COR-L47 (cell line): Measurements from ENCODE around the gene SLC16A5.

Source experiments
- DNase-seq: peaks from one replicate; lab custom pipeline; 2025; lab: John Stamatoyannopoulos, UW

The SLC16A5 gene

DNA sequence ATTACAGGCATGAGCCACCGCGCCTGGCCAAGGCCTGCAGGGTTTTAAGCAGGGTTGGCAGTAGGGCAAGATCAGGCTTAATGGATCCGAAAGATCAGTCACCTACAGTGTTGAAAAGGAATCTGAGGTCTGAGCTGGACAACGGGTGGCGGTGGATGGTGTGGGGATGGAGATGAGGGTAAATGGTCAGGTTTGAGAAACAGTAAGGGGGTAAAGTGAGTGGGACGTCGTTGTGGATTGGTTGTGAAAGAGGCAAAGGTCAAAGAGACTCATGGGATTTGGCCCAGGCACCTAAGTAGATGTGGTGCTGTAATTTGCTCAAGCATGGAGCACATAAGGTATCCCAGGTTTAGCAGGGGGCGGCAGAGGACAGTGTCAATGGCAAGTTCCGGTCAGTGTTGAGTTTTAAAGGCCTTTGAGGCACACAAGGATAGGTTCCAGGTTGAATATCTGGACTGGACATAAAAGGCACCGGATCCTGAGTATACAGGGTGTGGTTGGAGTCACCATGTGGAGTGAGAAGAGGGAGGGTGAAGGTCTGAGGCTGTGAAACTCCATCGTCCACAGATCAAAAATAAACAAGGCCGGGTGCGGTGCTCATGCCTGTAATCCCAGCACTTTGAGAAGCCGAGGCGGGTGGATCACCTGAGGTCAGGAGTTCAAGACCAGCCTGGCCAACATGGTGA lies 1.1 kb upstream of the SLC16A5 start:
- no peak for DNase-seq

DNA sequence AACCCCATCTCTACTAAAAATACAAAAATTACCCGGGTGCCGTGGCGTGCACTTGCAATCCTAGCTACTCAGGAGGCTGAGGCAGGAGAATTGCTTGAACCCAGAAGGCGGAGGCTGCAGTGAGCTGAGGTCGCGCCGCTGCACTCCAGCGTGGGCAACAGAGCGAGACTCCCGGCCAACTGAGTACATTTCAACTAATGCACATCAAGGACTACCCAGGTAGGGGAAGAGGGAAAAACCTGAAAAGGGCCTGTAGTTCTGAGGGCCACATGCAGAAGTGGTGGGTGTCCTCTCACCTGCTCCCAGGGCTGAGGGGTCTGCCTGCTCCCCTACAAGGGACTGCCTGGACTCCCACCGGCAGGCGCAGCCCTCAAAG lies 584 bp upstream of the SLC16A5 start:
- DNase-seq = no peak

DNA sequence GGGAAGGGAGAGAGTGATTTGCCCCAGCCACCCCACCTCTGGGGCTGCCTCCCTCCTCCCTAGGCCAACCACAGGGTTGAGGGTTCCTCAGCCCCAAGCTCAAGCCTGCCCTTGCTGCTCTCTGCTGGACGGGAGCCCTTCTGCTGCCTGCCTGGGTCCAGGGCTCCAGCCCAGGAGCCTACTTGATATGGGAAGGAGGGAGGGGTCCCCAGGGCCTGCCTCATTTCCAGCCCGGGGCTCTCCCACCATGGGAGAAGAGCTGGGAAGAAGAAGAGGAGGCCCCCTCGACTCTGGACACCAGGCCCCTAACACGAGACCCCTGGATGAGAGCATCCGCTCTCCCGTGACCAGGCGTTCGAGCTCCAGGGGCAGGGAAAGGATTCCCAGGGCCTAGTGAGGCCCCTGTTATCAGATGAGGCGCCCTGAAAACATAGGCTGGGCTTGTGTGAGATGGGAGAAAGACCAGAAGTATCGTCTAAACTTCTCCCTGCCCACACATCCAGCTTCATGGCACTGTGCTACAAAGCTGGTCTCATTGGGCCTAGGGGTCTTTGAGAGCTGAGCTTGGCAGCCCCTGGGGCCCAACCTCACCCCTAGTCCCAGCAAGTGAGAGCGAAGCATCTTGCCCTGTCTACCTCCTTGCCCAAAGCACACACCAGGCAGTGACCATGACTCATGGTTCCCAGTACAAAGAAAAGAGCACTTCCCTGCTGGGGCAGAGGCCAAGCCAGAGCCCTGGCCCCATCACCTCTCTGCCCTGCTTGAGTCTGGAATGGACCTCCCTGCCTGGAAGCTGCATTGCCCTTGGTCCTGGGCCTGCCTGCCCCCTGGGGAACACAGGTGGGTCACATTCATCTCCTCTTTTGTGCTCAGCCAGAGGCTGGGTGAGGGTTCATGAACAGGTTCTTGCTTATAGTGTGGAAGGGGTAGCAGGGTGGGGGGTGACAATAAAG lies 987 bp downstream of the SLC16A5 start:
- DNase-seq = no peak

DNA sequence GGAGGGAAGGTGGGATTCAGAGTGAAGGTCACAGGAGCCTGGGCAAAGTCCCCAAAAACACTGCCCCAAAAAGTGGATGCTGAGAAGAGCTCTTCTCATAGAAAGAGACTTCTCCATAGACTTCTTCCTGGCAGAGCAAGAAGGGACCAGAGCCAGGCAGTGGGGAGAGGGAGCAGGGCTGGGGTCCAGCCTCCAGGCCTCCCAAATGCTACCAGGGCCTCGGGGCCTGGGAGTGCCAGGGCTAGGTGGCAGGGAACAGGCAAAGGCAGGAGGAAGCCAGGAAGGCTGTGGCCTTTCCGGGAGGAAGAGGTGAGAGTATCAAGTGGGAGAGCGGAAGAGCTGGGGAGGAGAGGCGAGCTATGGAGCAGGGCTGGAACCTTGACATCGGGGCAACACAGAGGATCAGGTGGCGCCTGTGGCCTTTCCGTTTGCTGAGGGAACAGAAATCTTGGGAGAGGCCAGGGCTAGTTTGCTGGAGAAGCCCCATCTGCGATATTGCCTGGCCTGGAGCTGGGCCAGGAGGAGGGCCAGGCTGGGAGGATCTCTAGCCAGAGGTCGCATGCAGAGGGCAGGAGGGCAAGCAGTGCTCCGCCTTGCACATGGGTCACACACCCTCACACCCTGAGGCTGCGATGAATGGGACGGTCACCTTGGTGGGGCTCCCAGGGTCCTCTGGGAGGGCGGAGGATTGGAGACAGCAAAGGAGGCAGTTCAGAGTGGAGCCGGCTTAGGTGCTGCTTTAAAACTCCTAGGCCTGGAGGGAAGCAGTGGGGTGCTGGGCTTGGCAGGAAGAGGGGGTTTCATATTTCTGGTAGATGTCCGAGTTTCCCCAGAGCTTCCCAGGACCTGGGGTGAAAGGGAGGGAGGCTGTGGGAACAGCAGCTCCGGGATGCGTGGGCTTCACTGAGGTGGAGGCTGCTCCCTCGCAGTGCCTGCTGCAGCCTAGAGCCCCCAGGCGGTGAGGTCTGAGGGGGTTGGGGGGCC lies 3.4 kb downstream of the SLC16A5 start:
- DNase-seq = no peak

DNA sequence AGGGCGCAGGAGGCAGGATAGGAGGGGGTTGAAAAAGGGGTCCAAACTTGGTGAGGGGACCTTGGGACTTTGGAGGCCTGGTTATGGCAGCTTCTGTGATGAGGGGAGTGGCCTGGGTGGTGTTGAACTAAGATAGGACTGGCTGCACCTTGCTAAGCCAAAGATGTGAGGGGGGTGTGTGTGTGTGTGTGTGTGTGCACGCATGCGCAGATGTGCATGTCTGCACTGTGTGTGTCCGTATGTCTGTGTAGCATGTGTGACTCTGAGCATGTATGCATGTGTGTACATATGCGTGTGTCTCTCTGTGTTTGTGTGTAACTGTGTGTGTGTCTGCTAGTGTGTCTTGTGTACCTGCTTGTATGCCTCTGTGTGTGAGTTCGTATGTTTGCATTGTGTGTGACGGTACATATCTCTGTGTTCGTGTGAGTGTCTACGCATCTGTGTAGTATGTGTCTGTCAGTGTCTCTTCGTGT lies 4.1 kb downstream of the SLC16A5 start:
- DNase-seq = no peak

DNA sequence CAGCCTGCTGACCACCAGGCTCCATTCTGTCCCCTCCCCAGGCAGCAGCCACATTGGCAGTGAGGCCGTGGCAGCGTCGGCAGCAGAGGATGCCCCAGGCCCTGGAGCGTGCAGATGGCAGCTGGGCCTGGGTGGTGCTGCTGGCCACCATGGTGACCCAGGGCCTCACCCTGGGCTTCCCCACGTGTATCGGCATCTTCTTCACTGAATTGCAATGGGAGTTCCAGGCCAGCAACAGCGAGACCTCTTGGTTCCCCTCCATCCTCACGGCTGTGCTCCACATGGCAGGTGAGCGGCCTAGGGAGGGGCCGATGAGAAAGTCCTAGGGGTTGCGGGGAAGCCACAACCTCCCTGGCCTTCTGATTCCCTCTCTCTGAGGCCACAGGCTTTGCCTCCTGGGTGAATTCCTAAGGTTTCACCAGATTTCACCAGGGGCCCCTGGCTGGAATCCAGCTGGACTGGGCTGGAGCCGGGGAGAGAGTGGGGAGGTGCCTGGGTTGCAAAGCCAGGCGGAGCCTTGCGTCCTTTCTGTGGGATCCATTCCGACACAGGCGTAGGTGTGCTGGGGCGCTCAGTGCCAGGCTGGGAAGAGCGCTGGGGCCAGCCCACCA lies 5.9 kb downstream of the SLC16A5 start:
- DNase-seq = no peak

DNA sequence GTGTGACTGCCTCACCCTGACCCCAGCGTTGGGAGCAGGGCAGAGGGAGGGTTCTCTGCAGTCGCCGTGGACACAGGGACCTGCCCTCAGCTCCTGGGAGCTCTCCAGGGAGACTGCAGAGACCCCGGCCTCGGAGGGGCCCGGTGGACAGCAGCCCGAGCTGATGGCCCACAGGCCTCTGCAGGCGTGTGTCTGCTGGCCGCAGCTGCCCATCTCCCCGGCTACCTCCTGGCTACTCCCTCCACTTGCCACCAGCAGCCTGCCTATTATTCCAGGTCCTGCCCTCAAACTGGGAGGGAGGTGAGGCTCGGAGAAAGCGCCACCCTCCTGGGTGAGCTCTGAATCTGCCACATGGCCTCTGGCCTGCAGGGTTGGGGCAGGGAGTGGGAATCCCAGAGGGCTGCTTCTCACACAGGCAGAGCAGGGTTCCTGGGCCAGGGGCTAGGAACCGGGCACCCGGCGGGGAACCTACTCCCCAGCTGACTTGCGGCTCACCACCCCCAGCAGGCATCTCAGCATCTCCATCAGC lies 7.2 kb downstream of the SLC16A5 start:
- no peak for DNase-seq

DNA sequence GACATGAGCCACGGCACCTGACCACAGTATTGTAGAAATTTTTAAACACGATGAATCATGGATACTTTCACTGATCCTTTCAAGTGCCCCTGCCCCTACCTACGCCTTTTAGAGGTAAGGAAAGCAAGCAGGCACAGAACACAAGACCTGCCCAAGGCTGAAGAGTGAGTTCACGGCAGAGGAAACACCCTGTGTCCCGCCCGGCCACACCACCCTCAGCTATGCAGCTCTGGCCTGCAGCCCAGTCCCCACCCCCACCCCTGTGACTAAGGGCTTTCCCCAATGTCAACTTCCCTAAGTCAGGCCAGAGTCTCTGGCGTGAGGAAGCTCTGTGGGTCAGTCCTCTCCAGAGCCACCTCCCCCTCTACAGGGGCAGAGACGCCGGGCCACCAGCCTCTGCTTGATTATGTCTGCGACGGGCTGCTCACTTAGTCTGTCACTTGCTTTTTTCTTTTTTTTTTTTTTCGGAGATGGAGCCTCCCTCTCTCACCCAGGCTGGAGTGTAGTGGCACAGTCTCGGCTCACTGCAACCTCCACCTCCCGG lies 8.4 kb downstream of the SLC16A5 start:
- no peak for DNase-seq

DNA sequence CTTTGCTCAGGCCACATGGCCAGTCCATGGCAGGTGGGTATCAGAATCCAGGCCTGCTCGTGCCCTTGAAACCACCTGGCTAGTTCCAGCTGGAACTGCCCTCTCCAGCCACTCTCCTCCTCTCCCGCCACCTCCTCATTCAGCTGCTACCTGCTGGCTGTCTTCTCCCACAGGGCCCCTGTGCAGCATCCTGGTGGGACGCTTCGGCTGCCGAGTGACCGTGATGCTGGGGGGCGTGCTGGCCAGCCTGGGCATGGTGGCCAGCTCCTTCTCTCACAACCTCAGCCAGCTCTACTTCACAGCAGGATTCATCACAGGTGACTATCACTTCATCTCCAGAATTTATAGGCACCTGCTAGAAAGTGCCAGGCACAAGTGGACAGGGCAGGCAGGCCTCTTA lies 10.1 kb downstream of the SLC16A5 start:
- DNase-seq = no peak

DNA sequence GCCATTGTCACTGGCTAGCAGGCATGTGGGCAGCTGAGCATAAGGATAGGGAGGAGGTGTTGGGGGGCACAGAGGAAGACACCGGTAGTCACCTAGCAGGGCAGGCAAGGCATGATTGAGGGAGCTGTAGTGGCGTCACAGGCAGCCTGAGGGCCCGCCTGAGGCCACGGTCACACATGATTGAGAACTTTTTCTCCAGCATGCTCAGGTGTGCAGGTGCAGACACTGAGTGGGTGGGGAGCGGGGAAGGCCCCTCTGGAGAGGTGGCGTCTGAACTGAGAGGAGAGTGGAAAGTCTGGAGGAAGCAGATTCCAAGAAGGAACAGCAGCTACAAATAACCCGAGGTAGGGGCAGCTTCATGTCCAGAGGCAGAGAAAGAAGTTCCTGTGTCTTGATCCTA lies 11.1 kb downstream of the SLC16A5 start:
- DNase-seq = no peak

DNA sequence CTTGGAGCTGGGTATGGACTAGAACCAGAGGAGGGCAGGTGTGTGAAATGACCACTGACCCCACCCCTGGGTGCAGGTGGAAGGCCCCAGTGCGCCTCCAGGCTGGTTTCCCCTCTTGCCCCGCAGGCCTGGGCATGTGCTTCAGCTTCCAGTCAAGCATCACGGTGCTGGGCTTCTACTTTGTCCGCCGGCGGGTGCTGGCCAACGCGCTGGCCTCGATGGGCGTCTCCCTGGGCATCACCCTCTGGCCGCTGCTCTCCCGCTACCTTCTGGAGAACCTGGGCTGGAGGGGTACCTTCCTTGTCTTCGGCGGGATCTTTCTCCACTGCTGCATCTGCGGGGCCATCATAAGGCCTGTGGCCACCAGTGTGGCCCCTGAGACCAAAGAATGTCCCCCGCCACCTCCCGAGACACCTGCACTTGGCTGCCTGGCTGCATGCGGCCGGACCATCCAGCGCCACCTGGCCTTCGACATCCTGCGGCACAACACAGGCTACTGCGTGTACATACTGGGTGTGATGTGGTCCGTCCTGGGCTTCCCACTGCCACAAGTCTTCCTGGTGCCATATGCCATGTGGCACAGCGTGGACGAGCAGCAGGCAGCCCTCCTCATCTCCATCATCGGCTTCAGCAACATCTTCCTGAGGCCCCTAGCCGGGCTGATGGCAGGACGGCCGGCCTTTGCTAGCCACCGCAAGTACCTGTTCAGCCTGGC lies 12.3 kb downstream of the SLC16A5 start:
- no peak for DNase-seq

DNA sequence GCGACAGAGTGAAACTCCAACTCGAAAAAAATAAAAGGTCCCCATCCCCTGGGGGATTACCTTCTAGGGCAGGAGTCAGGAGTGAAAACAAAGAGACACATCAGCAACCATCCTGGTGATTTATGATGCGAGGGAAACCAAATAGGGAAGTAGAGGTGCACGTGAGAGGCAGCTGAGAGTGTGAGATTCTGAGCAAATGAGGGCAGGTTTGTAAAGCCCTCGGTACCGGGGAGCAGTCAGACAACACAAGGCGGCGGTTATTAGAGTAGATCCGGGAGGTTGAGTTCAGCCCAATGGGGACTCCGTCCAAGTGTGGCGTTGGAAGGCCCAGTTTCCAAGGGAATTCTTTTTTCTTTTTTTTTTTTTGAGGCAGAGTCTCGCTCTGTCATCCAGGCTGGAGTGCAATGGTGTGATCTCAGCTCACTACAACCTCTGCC lies 14.6 kb downstream of the SLC16A5 start:
- no peak for DNase-seq

DNA sequence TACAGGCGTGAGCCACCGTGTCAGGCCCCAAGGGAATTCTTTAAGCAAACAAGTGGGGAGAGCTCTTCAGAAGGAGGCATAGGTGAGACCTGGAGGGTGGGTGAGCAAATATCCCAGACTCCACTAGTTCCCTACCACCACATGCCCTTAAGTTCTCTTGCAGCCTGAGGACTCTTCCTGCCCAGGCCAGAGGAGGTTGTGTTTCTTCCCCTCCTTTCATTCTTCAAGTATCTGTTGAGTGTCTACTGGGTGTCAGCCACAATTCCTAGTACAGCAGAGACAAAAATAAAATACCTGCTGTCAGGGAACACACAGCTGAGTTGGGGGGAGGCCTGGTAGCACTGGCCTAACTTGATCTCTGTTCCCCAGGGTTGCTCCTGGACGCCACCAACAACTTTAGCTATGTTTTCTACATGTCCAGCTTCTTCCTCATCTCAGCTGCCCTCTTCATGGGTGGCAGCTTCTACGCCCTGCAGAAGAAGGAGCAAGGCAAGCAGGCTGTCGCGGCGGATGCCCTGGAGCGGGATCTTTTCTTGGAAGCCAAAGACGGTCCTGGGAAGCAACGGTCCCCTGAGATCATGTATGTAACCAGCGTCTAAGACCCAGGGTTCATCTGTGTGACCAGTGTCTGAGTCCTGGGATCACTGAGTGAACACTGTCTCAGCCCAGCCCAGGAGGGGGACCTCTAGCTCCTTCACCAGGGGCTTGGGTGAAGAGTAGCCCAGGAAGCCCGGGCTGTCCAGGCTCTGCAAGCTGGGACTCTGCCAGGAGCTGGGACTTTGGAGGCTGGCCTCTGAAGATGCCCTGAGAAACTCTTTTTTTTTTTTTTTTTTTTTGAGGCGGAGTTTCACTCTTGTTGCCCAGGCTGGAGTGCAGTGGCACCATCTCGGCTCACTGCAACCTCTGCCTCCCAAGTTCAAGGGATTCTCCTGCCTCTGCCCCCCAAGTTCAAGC lies 16.1 kb downstream of the SLC16A5 start:
- DNase-seq = no peak

DNA sequence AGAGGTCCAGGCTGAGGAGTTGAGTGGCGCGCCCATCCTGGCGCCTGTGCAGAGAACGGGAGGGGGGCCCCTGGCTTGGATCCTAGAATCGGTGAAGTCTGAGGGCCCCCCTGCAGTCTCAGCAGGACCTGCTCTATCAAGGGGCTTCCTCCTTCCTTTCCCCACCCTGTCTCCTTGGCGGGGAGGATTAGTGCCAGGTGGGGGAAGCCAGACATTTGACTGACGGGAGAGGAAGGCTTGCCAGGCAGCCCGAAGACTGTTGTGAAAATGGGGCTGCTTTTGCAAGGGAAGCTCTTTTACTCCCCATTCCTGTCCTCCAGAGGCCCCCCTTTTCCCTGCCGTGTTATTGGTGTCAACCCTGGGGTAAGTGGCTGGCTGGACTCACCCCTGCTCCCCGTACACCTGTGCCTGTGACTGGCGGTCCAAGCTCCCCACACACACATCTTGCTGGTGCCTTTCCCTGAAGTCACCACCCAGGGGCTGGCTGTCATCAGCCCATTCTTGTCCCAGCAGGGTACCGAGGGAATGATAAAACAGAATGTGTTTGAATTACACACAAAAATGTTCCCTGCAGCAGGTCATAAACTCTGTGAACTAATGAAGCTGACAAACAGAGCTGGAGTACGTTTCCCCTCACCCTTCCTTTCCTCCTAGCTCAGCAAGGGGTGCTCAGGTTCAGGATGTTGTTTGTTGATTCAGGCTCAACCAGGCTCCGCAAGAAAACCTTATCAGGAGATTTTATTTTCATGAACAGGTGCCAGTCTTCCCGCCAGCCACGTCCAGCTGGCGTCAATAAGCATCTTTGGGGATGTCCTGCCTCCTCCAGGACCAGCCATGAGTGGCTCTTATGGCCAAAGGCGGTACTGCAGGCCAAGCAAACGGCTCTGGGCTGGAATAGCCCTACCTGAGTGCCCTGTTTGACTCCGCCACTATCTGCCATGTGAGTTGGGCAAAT lies 17.6 kb downstream of the SLC16A5 start:
- DNase-seq = peak; percentile 83

DNA sequence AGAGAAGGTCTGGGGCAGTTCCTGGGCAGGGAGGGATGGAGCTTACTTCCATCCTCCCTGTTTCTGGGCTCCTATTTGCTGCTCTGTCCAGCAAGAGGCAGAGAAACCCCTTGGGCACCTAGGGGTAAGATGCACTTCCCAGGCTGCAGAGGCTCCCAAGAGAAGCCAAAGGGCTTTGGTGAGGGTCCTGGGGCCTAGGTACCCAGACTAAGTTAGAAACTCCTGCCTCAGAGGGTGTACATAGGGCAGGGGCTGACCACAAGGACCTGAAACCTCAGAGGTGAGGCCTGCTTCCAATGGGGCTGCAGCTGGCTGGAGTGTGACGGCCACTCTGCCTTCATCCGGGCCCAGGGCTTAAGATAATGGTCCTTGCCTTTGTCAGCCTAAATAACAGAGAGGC lies 20.4 kb downstream of the SLC16A5 start:
- no peak for DNase-seq

DNA sequence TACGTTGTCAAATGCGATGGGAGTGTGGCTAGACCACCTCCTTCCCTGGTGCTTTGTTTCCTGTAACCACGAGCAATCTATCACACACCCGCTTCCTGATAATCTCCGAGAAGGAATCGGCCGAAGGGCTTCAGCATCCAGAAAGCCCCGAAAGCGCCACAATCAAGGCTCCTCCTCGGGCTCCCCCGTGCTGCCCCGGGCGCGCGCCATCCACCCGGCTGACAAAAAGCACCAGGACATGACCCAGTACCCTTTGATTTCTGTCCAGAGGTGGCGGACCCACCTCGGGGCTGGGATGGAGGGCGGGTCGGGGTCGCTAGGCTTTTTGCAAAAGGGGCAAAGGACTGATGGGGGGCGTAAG lies 21.3 kb downstream of the SLC16A5 start:
- no peak for DNase-seq

DNA sequence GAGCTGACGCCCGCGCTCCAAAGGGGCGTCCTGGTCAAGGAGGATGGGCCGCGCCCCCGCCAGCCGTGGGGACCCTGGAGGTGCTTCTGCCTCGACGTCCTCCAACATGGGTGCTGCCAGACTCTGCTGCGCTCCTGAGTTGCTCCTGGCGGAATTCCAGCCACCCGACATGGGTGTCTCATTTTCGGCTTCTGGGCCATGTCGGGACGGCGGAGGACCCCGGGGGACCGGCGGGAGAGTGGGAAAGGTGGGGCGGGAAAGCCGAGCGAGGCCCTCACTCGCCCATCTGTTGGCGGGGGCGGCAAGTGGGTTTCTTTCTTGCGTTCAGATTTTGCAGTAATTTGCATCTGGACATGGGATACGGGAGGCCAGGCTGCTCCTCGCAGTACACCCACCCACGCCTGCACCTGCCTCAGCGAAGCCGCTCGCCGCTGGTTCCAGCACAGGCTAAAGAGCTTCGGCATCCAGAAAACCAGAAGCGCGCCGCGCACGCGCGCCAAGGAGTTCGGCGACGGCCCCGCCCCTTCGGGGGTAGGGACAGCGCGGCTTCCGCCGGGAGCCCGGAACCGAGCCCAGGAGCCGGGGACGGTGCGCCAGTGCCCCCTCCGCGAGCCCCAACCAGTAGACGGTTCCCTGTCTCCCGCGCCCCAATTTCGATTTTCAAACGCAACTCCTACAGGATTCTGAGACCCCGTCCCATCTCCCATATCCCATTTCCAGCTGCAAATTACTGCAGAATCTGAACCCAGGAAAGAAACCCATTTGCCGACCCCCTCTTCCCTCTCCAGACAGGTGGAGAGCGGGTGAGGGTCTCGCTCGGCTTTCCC lies 21.9 kb downstream of the SLC16A5 start, which contains the start of gene ARMC7:
Gene ARMC7 (plus strand): TSS at position 563 of the 827 bp plus-strand sequence. CDS start 320 bp downstream, outside the sequence.
- peak; percentile 79 for DNase-seq
